ENCODE data around the gene EP400.
A peak's percentile ranks its signal among the peaks of the same experiment; 100 is the strongest.
"Not testable (repeated sequence)": the region's sequence is repeated elsewhere in the genome, so short reads cannot be mapped to it uniquely, and the experiment has no call there.

EP400 gene

GRCh38 chr12:132069336-132069985, 119.7 kb downstream of the EP400 start:
- no peak for DNase-seq

DNA sequence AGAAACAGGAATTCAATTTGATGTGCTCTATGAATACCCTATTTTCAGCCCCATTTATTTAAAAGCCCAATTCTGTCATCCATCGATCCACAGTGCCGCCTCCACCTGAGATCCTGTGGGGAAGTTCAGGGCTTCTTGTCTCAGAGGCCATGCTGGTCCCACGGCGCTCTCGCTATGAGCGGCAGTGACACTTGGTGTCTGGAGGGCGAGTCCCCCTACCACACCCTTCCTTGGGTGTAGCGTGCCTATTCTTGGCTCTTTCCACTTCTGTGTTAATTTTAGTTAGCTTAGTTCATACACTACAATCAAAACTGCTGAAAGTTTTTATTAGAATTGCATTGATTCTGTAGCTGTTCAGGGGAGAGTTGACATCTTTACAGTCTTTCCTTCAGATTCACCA, 120.6 kb downstream of the EP400 start:
- no peak for DNase-seq

DNA sequence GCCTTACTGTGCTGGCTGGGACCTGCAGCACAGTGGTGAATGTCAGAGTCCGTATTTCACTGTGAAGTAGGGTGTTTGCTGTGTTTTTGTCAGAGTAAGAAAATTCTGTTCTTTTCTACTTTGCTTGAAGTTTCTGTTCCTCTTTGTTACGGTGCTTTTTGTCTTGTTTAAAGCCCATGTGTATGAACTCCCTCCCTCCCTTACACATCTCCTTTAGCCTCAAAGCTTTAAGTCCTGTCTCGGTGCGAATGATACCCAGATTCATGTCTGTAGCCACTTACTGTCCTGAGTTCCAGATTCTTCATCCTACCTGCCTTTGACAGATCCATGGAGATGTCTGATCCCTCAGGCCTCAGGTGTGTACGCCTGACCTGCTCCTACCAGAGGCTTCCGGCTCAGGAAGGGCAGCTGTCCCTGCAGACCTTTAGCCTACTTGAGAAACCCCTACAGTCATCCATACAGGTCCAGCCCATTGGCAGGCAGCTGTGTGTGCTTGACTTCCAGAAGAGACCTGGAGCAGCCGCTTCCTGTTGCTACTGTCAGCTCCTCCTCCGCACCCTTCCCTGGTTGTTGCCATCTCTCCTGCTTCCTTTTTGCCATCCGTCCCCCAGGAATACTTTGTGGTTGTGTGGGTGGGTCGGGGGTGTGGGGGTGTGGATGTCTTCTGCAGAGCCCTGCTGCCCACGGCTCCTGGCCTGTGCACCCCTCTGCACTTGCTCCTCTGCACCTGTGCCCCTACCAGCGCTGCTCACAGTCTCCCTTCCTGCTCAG, 121.5 kb downstream of the EP400 start:
- DNase-seq, result no peak

DNA sequence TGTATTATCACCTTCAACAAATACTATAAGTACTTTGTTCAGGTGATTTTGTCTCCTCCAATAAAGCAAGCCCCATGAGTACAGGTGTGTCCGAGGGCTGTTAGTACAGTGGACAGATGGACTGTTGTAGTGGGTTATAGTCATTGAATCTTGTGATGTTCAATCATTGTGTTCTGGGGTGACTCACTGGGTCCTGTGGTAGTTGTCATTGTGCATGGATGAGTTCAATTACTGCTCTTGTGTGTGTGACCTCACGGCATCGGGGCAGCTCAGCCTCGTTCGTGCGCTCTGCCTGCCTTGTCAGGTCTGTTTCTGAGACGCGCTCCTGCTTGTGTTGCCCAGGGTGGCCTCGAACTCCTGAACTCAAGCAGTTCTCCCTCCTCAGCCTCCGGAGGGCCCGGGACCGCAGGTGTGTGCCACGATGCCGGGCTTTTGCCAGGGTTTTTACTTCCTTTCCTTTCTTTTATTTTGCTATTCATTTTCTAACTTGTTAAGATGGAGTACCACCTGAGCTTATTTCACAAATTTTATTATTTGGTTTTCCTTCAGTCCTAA, 122.2 kb downstream of the EP400 start:
- DNase-seq, result no peak

DNA sequence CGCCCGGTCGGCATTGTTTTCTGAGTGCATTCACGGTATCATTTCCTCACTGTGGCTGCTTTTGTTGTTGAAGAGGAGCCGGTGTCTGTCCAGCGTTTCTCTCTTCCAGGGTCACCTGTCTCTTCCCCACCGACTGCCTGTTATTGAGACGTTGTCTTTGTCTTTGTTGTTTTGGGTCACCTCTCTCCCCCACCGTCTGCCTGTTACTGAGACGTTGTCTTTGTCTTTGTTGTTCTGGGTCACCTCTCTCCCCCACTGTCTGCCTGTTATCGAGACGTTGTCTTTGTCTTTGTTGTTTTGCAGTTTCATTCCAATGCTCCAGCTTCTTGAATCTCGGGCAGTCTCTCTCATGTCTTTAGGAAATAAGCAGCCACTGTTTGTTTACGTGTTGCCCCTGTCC, 124.5 kb downstream of the EP400 start:
- no peak for DNase-seq

DNA sequence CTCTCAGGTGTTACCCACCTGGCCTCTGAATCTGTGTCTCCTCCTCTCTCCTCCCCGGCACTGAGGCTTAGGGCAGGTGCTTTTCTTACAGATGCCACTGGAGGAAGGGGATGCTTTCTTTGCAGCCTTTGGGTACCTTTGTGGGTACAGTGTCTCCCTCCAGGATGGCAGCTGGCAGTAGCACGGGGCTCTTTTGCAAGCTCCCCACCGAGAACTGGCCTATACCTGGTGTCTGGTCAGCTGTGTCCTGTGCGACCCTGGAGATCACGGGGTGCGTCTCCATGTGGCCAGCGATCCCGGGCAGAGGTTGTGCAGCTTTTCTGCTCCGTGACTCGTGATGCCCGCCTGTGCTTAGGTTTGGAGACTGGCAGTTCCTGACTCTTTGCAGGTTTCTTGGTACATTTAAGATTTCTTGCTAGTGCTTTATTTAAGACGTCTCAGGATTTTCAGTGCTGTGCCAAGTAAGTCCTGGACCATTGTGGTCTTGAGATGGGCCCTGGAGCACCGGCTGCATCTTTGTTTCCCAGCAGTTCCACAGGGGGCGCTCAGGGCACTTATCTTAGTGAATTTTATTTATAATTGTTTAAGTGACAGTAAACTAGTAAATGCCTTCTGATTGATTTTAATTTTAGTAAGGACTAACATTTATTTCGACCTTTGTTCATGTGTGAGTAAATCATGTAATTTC, 125.4 kb downstream of the EP400 start:
- DNase-seq, result no peak

DNA sequence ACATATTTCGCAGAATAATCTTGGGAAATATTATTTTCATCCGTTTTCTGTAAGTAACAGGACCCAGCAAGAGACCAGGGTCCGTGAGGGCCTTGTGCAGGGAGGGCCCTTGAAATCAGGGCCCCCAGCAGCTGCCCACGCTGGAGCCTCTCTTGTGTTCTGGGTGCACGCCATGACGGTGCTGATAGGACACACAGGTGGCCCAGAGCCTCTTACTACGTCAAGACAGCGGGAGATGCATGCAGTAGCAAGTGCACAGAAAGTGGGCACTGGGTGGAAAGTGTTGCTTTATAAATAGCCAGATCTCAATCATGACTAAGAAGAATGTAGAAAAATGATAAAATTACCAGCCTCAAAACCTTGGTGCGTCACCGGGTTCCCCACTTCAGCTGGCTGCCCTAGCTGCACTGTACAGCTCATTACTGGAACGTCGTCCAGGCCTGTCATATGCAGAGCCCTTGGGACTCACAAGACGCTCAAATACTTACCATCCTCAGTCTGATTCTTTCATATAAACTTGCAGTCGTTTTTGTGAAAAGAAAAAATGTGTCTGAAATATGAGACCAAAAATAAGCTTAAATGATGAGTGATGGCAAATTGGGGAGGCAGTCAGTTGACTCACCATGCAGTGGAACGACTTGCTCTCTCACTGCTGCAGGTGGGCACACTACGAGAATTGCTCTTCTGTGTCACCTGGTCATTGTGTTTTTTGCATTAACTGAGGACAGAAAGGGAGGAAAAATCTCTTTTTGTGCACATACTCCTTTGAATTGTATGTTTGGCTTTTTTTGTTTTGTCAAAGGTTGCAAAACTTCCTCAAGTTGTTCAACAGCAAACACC, 126.2 kb downstream of the EP400 start:
- DNase-seq, result no peak

GRCh38 chr12:132076711-132077110, 127.0 kb downstream of the EP400 start:
- no peak for DNase-seq

GRCh38 chr12:132077322-132078100, 127.8 kb downstream of the EP400 start:
- no peak for DNase-seq

GRCh38 chr12:132078190-132078589, 128.4 kb downstream of the EP400 start:
- no peak for DNase-seq

DNA sequence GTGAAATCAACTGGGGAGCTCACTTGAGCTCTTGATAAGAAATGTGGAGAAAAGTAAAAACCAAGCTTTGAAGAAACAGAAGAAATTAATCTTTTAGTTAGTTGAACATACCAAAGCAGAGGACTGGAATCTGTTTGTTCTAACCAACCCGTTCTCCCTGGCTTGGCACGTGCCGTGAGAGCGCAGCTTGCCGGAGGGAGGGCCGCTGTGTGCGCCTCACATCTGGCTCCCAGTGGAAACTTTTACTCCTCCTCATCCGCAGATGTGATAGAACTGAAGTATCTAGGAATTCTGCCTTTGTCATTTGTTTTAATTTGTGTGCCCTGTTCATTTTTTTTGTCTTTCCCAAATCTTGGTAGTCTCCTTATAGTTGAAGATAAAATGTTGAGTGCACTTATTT, 129.5 kb downstream of the EP400 start:
- no peak for DNase-seq

DNA sequence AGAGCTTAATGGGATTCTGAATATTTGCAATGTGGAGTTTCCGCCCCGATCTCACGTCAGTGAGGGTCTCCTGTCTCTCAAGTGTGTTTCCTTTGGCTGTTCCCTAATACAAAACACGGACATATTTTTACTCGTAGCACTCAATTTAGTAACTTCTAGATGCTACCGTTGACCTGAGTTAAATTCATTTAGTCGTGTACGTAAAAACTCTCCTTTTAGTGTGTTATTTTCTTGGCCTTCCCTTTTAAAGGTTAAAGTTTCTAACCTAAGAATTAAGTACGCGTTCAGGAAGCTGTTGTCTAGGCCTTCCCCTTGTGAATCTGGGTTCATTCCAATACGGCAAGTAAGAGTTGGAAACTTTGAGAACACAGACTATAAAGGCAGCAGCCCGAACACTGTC, 130.0 kb downstream of the EP400 start:
- no peak for DNase-seq

DNA sequence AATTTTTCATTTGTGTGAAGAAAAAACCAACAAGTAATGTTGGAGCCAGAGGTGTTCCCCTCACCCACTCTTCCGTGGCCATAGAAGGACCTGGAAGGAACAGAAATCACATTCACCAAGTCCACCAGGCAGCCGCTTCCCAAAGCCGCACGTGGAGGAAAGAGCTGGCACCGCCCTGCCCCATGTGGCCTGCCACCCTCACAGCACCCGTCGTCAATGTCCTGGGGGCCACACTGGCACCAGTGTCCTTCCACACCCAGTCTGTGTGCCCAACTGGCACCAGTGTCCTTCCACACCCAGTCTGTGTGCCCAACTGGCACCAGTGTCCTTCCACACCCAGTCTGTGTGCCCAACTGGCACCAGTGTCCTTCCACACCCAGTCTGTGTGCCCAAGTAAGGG, 130.8 kb downstream of the EP400 start:
- DNase-seq, result not testable (repeated sequence)

GRCh38 chr12:132081423-132081822, 131.7 kb downstream of the EP400 start:
- no peak for DNase-seq

DNA sequence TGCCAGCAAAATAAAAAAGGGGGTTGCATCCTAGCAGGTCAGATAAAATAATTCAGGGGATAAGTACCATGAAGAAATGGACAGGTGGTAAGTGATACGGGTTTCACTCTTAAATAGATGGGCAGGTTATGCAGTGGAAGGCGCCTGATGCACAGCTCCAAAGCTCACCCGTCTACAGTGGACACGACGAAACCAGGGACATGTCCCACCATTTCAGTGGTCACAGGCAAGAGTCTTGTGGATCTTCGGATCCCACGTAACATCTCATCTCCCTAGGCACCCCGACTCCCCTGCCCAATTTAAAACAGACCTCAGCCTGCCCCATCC, 133.8 kb downstream of the EP400 start:
- no peak for DNase-seq

GRCh38 chr12:132083941-132084620, 134.3 kb downstream of the EP400 start:
- peak; percentile 86 for DNase-seq

GRCh38 chr12:132084621-132085290, 135.0 kb downstream of the EP400 start:
- DNase-seq, result peak; percentile 21

GRCh38 chr12:132085291-132085635, 135.5 kb downstream of the EP400 start:
- DNase-seq, result no peak

GRCh38 chr12:132089407-132089910, 139.7 kb downstream of the EP400 start:
- no peak for DNase-seq

DNA sequence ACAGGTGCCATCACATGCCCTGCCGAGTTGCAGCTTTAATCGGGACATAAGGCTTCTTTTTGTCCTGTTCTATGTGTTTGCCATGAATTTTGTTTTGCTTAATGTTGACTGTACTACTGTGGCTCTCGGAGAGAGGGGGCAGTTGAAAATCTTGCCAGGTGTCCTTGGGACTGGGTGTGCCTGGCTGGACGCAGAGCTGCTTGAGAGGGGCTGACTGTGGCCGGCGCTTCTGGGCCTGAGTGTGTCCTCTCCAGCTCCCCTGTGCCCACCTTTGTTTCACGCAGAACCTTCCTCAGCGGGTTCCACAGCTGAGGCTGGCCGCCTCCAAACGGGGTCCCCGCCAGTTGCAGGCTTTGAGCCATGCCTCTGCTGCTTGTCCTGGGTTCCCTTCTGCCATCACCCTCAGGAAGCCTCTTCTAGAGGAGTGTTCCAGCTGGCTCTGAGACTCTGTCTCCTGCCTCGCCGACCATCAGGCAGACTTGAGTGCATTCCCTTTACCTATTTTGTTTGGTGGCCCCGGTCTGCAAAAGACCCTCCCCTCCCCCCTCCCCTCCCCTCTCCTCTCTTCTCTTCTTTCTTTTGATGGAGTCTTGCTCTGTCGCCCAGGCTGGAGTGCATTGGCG, 144.6 kb downstream of the EP400 start:
- DNase-seq, result no peak

Data from activated gamma-delta T cell treated with Interleukin-2 at 50 U/mL for 16 hours (primary cell).